ENCODE data around the gene CHODL. TPM values are rescaled to one million over a fixed set of nuclear protein-coding genes. Genes with fewer than 3 reads are reported as not detected.

The CHODL gene
- total RNA-seq, 1 donor from 2014 or later: 5.2 TPM

GRCh38 chr21:18274370-18274769 lies 29.7 kb downstream of the CHODL start:
- Histone ChIP-seq H2AFZ (replicated peaks) (no peak overlapping the region), H3K79me2 (ENCODE audit: low read depth) (no peaks in the 10 kb centered on the region), H3F3A (ENCODE audit: low read depth) (no peaks in the 10 kb centered on the region), H3K4me1 (no peaks in the 10 kb centered on the region), H3K4me2 (no peak overlapping the region), H3K9me3 (ENCODE audit: low read depth) (no peaks in the 10 kb centered on the region), H3K4me3 (no peak overlapping the region), H3K27me3 (no peaks in the 10 kb centered on the region), H3K27ac (no peak overlapping the region), H4K20me1 (ENCODE audit: low read depth) (no peaks in the 10 kb centered on the region), H3K36me3 (no peaks in the 10 kb centered on the region), H3K9ac (no peak overlapping the region)
- no peaks in the 10 kb centered on the region for H3K4me1 Mint-ChIP-seq
- H3K9me3 Mint-ChIP-seq: no peaks in the 10 kb centered on the region
- H3K36me3 Mint-ChIP-seq: no peaks in the 10 kb centered on the region
- DNase-seq (ENCODE audit: low spot score): no peak
- no peaks in the 10 kb centered on the region for H3K27me3 Mint-ChIP-seq (ENCODE audit: insufficient read depth, low read depth)
- TF ChIP-seq EZH2 (IDR thresholded peaks at IDR 0.05) (no peak), EZH2phosphoT487 (IDR thresholded peaks at IDR 0.05) (no peak), CTCF (IDR thresholded peaks at IDR 0.05) (no peak)
- H3K27ac Mint-ChIP-seq: no peak overlapping the region
- no peak overlapping the region for H3K4me3 Mint-ChIP-seq

- Mint-ChIP-seq H3K36me3 (no peaks in the 10 kb centered on the region), H3K4me1 (no peaks in the 10 kb centered on the region), H3K4me3 (no peak overlapping the region), H3K27me3 (ENCODE audit: insufficient read depth, low read depth) (no peaks in the 10 kb centered on the region), H3K27ac (no peak overlapping the region), H3K9me3 (peaks cover 2% of the 10 kb centered on the region)
- no peak overlapping the region for H2AFZ ChIP-seq (replicated peaks)
- no peaks in the 10 kb centered on the region for H3F3A ChIP-seq (ENCODE audit: low read depth)
- H3K79me2 ChIP-seq (ENCODE audit: low read depth): no peaks in the 10 kb centered on the region
- H3K4me2 ChIP-seq: no peak overlapping the region
- H3K4me1 ChIP-seq: no peaks in the 10 kb centered on the region
- no peak overlapping the region for H3K9ac ChIP-seq
- H3K27me3 ChIP-seq: no peaks in the 10 kb centered on the region
- no peak overlapping the region for H3K27ac ChIP-seq
- no peak overlapping the region for H3K4me3 ChIP-seq
- no peaks in the 10 kb centered on the region for H3K36me3 ChIP-seq
- no peaks in the 10 kb centered on the region for H4K20me1 ChIP-seq (ENCODE audit: low read depth)
- H3K9me3 ChIP-seq (ENCODE audit: low read depth): no peaks in the 10 kb centered on the region
- no peak for DNase-seq (ENCODE audit: low spot score)
- TF ChIP-seq EZH2 (IDR thresholded peaks at IDR 0.05) (no peak), EZH2phosphoT487 (IDR thresholded peaks at IDR 0.05) (no peak)
Measured at GRCh38 chr21:18275781-18276180, 31.1 kb downstream of the CHODL start.

- H3K27me3 Mint-ChIP-seq (ENCODE audit: insufficient read depth, low read depth): no peaks in the 10 kb centered on the region
Measured at GRCh38 chr21:18285379-18285778, 40.7 kb downstream of the CHODL start.

More at GRCh38 chr21:18285379-18285778, 40.7 kb downstream of the CHODL start:
- no peaks in the 10 kb centered on the region for H3K36me3 ChIP-seq
- H3K4me2 ChIP-seq: no peak overlapping the region
- no peak overlapping the region for H3K9ac ChIP-seq
- no peaks in the 10 kb centered on the region for H3K4me1 Mint-ChIP-seq
- no peak for DNase-seq (ENCODE audit: low spot score)
- no peak overlapping the region for H2AFZ ChIP-seq (replicated peaks)
- no peaks in the 10 kb centered on the region for H3K36me3 Mint-ChIP-seq
- H3K9me3 Mint-ChIP-seq: peaks cover 3% of the 10 kb centered on the region
- no peak overlapping the region for H3K27ac Mint-ChIP-seq
- TF ChIP-seq EZH2phosphoT487 (IDR thresholded peaks at IDR 0.05): no peak
- no peak for TF ChIP-seq CTCF (IDR thresholded peaks at IDR 0.05)
- H3K4me1 ChIP-seq: no peaks in the 10 kb centered on the region
- no peaks in the 10 kb centered on the region for H3K27me3 ChIP-seq
- no peak overlapping the region for H3K27ac ChIP-seq
- no peaks in the 10 kb centered on the region for H4K20me1 ChIP-seq (ENCODE audit: low read depth)
- no peak overlapping the region for H3K4me3 ChIP-seq
- no peak overlapping the region for H3K4me3 Mint-ChIP-seq
- H3K79me2 ChIP-seq (ENCODE audit: low read depth): no peaks in the 10 kb centered on the region
- no peaks in the 10 kb centered on the region for H3F3A ChIP-seq (ENCODE audit: low read depth)
- no peaks in the 10 kb centered on the region for H3K9me3 ChIP-seq (ENCODE audit: low read depth)

Measured in neural progenitor cell (in vitro differentiated cells).